HEK293 (cell line): ENCODE measurements around the gene TBC1D5.

Source experiments
- ZNF777 ChIP-seq: fragments of 450-650 bp; formaldehyde crosslinking; IDR thresholded peaks from 2 replicates; pipeline ENCODE4 v1.5.1; 2017; ENCODE audit warnings: missing biosample characterization, missing genetic modification characterization, borderline replicate concordance
- TF ChIP-seq, protein P1 (sequence below): fragments of 450-650 bp; formaldehyde crosslinking; IDR thresholded peaks from 2 replicates; pipeline ENCODE4 v1.5.1; 2016; ENCODE audit warnings: missing biosample characterization, missing genetic modification characterization

GRCh38 chr3:17396036-17396435, 346.4 kb downstream of the TBC1D5 start:
- TF ChIP-seq, protein P1, sequence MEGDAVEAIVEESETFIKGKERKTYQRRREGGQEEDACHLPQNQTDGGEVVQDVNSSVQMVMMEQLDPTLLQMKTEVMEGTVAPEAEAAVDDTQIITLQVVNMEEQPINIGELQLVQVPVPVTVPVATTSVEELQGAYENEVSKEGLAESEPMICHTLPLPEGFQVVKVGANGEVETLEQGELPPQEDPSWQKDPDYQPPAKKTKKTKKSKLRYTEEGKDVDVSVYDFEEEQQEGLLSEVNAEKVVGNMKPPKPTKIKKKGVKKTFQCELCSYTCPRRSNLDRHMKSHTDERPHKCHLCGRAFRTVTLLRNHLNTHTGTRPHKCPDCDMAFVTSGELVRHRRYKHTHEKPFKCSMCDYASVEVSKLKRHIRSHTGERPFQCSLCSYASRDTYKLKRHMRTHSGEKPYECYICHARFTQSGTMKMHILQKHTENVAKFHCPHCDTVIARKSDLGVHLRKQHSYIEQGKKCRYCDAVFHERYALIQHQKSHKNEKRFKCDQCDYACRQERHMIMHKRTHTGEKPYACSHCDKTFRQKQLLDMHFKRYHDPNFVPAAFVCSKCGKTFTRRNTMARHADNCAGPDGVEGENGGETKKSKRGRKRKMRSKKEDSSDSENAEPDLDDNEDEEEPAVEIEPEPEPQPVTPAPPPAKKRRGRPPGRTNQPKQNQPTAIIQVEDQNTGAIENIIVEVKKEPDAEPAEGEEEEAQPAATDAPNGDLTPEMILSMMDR = no peak
- TF ChIP-seq ZNF777 (tag by site-specific recombination) = no peak
